ENCODE measurements around the gene MRPL17.

DNA sequence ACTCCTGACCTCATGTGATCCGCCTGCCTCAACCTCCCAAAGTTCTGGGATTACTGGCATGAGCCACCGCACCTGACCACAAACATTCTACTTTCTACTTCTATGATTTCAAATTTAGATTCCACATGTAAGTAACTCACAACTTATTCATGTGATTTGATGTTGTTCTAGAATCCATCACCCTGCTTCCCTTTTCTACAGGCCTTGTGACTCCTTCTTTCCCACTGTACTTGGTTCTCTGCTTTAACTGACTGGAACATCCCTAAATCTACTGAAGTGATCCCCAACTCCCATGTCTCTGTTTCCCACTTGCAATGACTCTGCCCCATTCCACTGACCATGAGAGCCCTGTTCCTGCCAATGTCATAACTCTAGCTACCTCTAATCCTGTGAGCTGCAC lies 25.7 kb upstream of the MRPL17 start:
- TF ChIP-seq, protein P1, sequence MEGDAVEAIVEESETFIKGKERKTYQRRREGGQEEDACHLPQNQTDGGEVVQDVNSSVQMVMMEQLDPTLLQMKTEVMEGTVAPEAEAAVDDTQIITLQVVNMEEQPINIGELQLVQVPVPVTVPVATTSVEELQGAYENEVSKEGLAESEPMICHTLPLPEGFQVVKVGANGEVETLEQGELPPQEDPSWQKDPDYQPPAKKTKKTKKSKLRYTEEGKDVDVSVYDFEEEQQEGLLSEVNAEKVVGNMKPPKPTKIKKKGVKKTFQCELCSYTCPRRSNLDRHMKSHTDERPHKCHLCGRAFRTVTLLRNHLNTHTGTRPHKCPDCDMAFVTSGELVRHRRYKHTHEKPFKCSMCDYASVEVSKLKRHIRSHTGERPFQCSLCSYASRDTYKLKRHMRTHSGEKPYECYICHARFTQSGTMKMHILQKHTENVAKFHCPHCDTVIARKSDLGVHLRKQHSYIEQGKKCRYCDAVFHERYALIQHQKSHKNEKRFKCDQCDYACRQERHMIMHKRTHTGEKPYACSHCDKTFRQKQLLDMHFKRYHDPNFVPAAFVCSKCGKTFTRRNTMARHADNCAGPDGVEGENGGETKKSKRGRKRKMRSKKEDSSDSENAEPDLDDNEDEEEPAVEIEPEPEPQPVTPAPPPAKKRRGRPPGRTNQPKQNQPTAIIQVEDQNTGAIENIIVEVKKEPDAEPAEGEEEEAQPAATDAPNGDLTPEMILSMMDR (IDR thresholded peaks at IDR 0.05) = no peak
- no peak for TF ChIP-seq POLR2A (IDR thresholded peaks at IDR 0.05)
